Occipital lobe (tissue), 2 donors: ENCODE results near the gene FAM98B. TPM values are rescaled to one million over a fixed set of nuclear protein-coding genes. Genes with fewer than 3 reads are reported as not detected.

Experiments used
- DNase-seq: peaks from one replicate; lab custom pipeline; 2025; lab: John Stamatoyannopoulos, UW
- total RNA-seq: library from RNA; depleted of rRNA; stranded (reverse); fragments of >200 nt; gene quantifications from one replicate; pipeline ENCODE4 v1.2.3, GENCODE V29; 2014

FAM98B gene
- total RNA-seq, 1 donor from 2014 or later, result 47.9 TPM

- DNase-seq, result no peak
Measured at GRCh38 chr15:38507570-38507969, 53.6 kb downstream of the FAM98B start.

- no peak for DNase-seq
Measured at GRCh38 chr15:38508647-38509046, 54.7 kb downstream of the FAM98B start.

- no peak for DNase-seq
Measured at GRCh38 chr15:38509152-38509551, 55.2 kb downstream of the FAM98B start.

- DNase-seq, result no peak
Measured at GRCh38 chr15:38512901-38513300, 59.0 kb downstream of the FAM98B start.

- no peak for DNase-seq
Measured at GRCh38 chr15:38514601-38515000, 60.7 kb downstream of the FAM98B start.

GRCh38 chr15:38516626-38517025 is 62.7 kb downstream of the FAM98B start:
- DNase-seq, result no peak

GRCh38 chr15:38517312-38517975 is 63.5 kb downstream of the FAM98B start:
- no peak for DNase-seq

- no peak for DNase-seq
Measured at GRCh38 chr15:38518084-38518483, 64.2 kb downstream of the FAM98B start.

- no peak for DNase-seq
Measured at GRCh38 chr15:38520035-38520434, 66.1 kb downstream of the FAM98B start.

- DNase-seq, result no peak
Measured at GRCh38 chr15:38521316-38521715, 67.4 kb downstream of the FAM98B start.

- DNase-seq, result no peak
Measured at GRCh38 chr15:38522922-38523321, 69.0 kb downstream of the FAM98B start.

- DNase-seq, result no peak
Measured at GRCh38 chr15:38524156-38524555, 70.2 kb downstream of the FAM98B start.

GRCh38 chr15:38525489-38525888 is 71.6 kb downstream of the FAM98B start:
- peak; percentile 13 for DNase-seq

- no peak for DNase-seq
Measured at GRCh38 chr15:38526158-38526557, 72.2 kb downstream of the FAM98B start.

- no peak for DNase-seq
Measured at GRCh38 chr15:38528294-38528693, 74.4 kb downstream of the FAM98B start.

GRCh38 chr15:38530113-38530512 is 76.2 kb downstream of the FAM98B start:
- no peak for DNase-seq

- DNase-seq, result peak; percentile 68
Measured at GRCh38 chr15:38531509-38531908, 77.6 kb downstream of the FAM98B start.

- no peak for DNase-seq
Measured at GRCh38 chr15:38532728-38533127, 78.8 kb downstream of the FAM98B start.

GRCh38 chr15:38533416-38533915 is 79.5 kb downstream of the FAM98B start:
- DNase-seq, result no peak

GRCh38 chr15:38533926-38534325 is 80.0 kb downstream of the FAM98B start:
- no peak for DNase-seq

GRCh38 chr15:38534691-38535090 is 80.8 kb downstream of the FAM98B start:
- no peak for DNase-seq

- DNase-seq, result peak; percentile 72
Measured at GRCh38 chr15:38535491-38536200, 81.7 kb downstream of the FAM98B start.

- no peak for DNase-seq
Measured at GRCh38 chr15:38536201-38536676, 82.3 kb downstream of the FAM98B start.
